Measurements from ENCODE around the gene GNB5.

GRCh38 chr15:52100807-52101442, 90.3 kb downstream of the GNB5 start:
- TF ChIP-seq CTCF (conservative IDR thresholded peaks at IDR 0.05) (no peak), ZFX (IDR thresholded peaks at IDR 0.05) (no peak)
